Cardiac muscle cell (in vitro differentiated cells and primary cell): ENCODE data around the gene KIR2DL1. TPM values are rescaled to one million over a fixed set of nuclear protein-coding genes. Genes with fewer than 3 reads are reported as not detected.
"Not testable (repeated sequence)": the region's sequence is repeated elsewhere in the genome, so short reads cannot be mapped to it uniquely, and the experiment has no call there.

Experiments
- DNase-seq, 2 donors: peaks; one replicate each; pipeline versions ENCODE4 v3.0.0 to v3.0.0-alpha.2; 2010 to 2017; ENCODE audit warnings: low read depth in 1 of 2, low spot score in 1 of 2
- H3K27ac ChIP-seq: fragments of 200-600 bp; sonication (generic); 2 replicates; pipeline ENCODE4 v1.5.1; 2016
- H3K27me3 ChIP-seq: fragments of 200-600 bp; sonication (generic); 2 replicates; pipeline ENCODE4 v1.6.0; 2016; ENCODE audit warnings: control low read depth
- H3K36me3 ChIP-seq: fragments of 200-600 bp; sonication (generic); 2 replicates; pipeline ENCODE4 v1.5.1; 2016; ENCODE audit warnings: control low read depth
- H3K4me1 ChIP-seq: fragments of 200-600 bp; sonication (generic); 2 replicates; pipeline ENCODE4 v1.8.1; 2017; ENCODE audit warnings: low read depth, mild to moderate bottlenecking, mixed run types
- H3K4me3 ChIP-seq: fragments of 200-600 bp; sonication (generic); 2 replicates; pipeline ENCODE4 v1.5.1; 2016; ENCODE audit warnings: mild to moderate bottlenecking
- H3K9me3 ChIP-seq: fragments of 200-600 bp; sonication (generic); 2 replicates; pipeline ENCODE4 v1.5.1; 2017; ENCODE audit warnings: low read depth, mild to moderate bottlenecking, control low read depth
- CTCF ChIP-seq: IDR thresholded peaks from 2 replicates; pipeline ENCODE4 v1.5.1; 2012; ENCODE audit warnings: low read depth, mild to moderate bottlenecking, low read length
- polyA plus RNA-seq: library from polyadenylated mRNA; unstranded; fragments of >200 nt; fragmentation: Nextera tagmentation; extraction: Ambion mirVana; gene quantifications from 2 replicates; pipeline ENCODE4 v1.2.1, GENCODE V29; 2016
- total RNA-seq: library from RNA; depleted of rRNA; stranded (reverse); fragments of >200 nt; gene quantifications from 2 replicates; pipeline ENCODE4 v1.2.3, GENCODE V29; 2016

Gene KIR2DL1
- total and polyA plus RNA-seq, 2 experiments from 2014 or later, result not detected

- not testable (repeated sequence) for H3K4me3 ChIP-seq, H3K36me3 ChIP-seq, H3K27me3 ChIP-seq, H3K4me1 ChIP-seq, DNase-seq, H3K27ac ChIP-seq, H3K9me3 ChIP-seq
Observed at GRCh38 chr19:54788154-54788553, 18.6 kb downstream of the KIR2DL1 start.

GRCh38 chr19:54790711-54791110 is 21.1 kb downstream of the KIR2DL1 start:
- Histone ChIP-seq H3K27me3 (no peaks in the 10 kb centered on the region), H3K36me3 (no peaks in the 10 kb centered on the region), H3K4me3 (no peak overlapping the region), H3K27ac (no peak overlapping the region), H3K4me1 (no peaks in the 10 kb centered on the region), H3K9me3 (no peaks in the 10 kb centered on the region)
- no peak for DNase-seq
- no peak for TF ChIP-seq CTCF

GRCh38 chr19:54791476-54791875 is 21.9 kb downstream of the KIR2DL1 start:
- no peak overlapping the region for H3K4me3 ChIP-seq
- no peak for TF ChIP-seq CTCF

GRCh38 chr19:54792814-54793213 is 23.2 kb downstream of the KIR2DL1 start:
- H3K4me1 ChIP-seq, result no peaks in the 10 kb centered on the region
- H3K4me3 ChIP-seq, result no peak overlapping the region
- no peaks in the 10 kb centered on the region for H3K9me3 ChIP-seq
- no peaks in the 10 kb centered on the region for H3K27me3 ChIP-seq
- no peak overlapping the region for H3K27ac ChIP-seq
- no peaks in the 10 kb centered on the region for H3K36me3 ChIP-seq
- no peak for DNase-seq
- no peak for TF ChIP-seq CTCF

More at GRCh38 chr19:54791476-54791875, 21.9 kb downstream of the KIR2DL1 start:
- Histone ChIP-seq H3K36me3 (no peaks in the 10 kb centered on the region), H3K4me1 (no peaks in the 10 kb centered on the region), H3K27me3 (no peaks in the 10 kb centered on the region), H3K9me3 (no peaks in the 10 kb centered on the region), H3K27ac (no peak overlapping the region)
- DNase-seq, result no peak

- DNase-seq, result no peak
- no peaks in the 10 kb centered on the region for H3K9me3 ChIP-seq
- H3K4me3 ChIP-seq, result no peak overlapping the region
- H3K27me3 ChIP-seq, result no peaks in the 10 kb centered on the region
- no peaks in the 10 kb centered on the region for H3K4me1 ChIP-seq
- no peak overlapping the region for H3K27ac ChIP-seq
- no peaks in the 10 kb centered on the region for H3K36me3 ChIP-seq
- no peak for TF ChIP-seq CTCF
Observed at GRCh38 chr19:54795758-54796157, 26.2 kb downstream of the KIR2DL1 start.

GRCh38 chr19:54803410-54803809 is 33.8 kb downstream of the KIR2DL1 start, which contains the start of gene KIR2DL4:
TSS of gene KIR2DL4 (plus strand) at chr19:54803610. CDS start at chr19:54803652, 42 bp downstream.
- H3K4me1 ChIP-seq, result no peaks in the 10 kb centered on the region
- no peak for TF ChIP-seq CTCF
- DNase-seq, result no peak
- H3K9me3 ChIP-seq, result no peaks in the 10 kb centered on the region
- no peaks in the 10 kb centered on the region for H3K36me3 ChIP-seq
- H3K4me3 ChIP-seq, result no peak within 1 kb of the TSS
- no peak within 1 kb of the TSS for H3K27ac ChIP-seq
- no peaks in the 10 kb centered on the region for H3K27me3 ChIP-seq
